Neuronal stem cell (in vitro differentiated cells): Measurements from ENCODE around the gene MAB21L4.

ENCODE experiments used
- DNase-seq: peaks from one replicate; pipeline ENCODE4 v3.0.0-alpha.2; 2013; ENCODE audit warnings: low spot score
- H2AFZ ChIP-seq: one replicate; pipeline ENCODE4 v1.6.1; 2013; ENCODE audit warnings: mild to moderate bottlenecking, low read length, inconsistent platforms
- H2AK5ac ChIP-seq: 2 replicates; pipeline ENCODE4 v1.6.1; 2013; ENCODE audit warnings: low read depth, mild to moderate bottlenecking, inconsistent platforms, low read length, moderate library complexity, mixed read lengths
- H2BK120ac ChIP-seq: 2 replicates; pipeline ENCODE4 v1.6.1; 2013; ENCODE audit warnings: low read depth, mild to moderate bottlenecking, inconsistent platforms, low read length, moderate library complexity, mixed read lengths
- H2BK12ac ChIP-seq: one replicate; pipeline ENCODE4 v1.6.1; 2013; ENCODE audit warnings: low read length, inconsistent platforms
- H2BK15ac ChIP-seq: 2 replicates; pipeline ENCODE4 v1.6.1; 2013; ENCODE audit warnings: mild to moderate bottlenecking, low read length, inconsistent platforms, mixed read lengths
- H2BK5ac ChIP-seq: one replicate; pipeline ENCODE4 v1.6.1; 2013; ENCODE audit warnings: inconsistent platforms, mild to moderate bottlenecking, low read length, moderate library complexity
- H3K14ac ChIP-seq: one replicate; pipeline ENCODE4 v1.6.1; 2013; ENCODE audit warnings: low read length, inconsistent platforms
- H3K18ac ChIP-seq: 2 replicates; pipeline ENCODE4 v1.6.1; 2013; ENCODE audit warnings: low read length, inconsistent platforms
- H3K23ac ChIP-seq: 2 replicates; pipeline ENCODE4 v1.6.1; 2013; ENCODE audit warnings: low read depth, mild to moderate bottlenecking, mixed read lengths, low read length, inconsistent platforms; ENCODE audit not compliant: poor library complexity
- H3K27ac ChIP-seq: replicated peaks from 3 replicates; pipeline ENCODE4 v1.5.1; 2013; ENCODE audit warnings: low read length, inconsistent platforms
- H3K27me3 ChIP-seq, 3 experiments: 2 replicates each; pipeline ENCODE4 v1.6.1; 2013; ENCODE audit warnings: low read length in 3 of 3, mild to moderate bottlenecking in 2 of 3, inconsistent platforms in 1 of 3, low read depth in 1 of 3, mixed read lengths in 1 of 3, moderate library complexity in 1 of 3; ENCODE audit not compliant: control insufficient read depth in 3 of 3, insufficient read depth in 3 of 3
- H3K36me3 ChIP-seq, 2 donors: replicated peaks in 1 of 2; 2 replicates each; pipeline ENCODE4 v1.6.1; 2013; ENCODE audit warnings: low read length in 2 of 2; ENCODE audit not compliant: control insufficient read depth in 2 of 2, insufficient read depth in 2 of 2
- H3K4ac ChIP-seq: 2 replicates; pipeline ENCODE4 v1.6.1; 2013; ENCODE audit warnings: inconsistent platforms, mild to moderate bottlenecking, low read length, moderate library complexity
- H3K4me1 ChIP-seq, 2 donors: 1 replicate in 1 of 2; 2 replicates in 1 of 2; pipeline ENCODE4 v1.6.1; 2013; ENCODE audit warnings: low read length in 2 of 2, low read depth in 1 of 2; ENCODE audit not compliant: control insufficient read depth in 2 of 2, insufficient read depth in 1 of 2
- H3K4me2 ChIP-seq: one replicate; pipeline ENCODE4 v1.6.1; 2013; ENCODE audit warnings: mild to moderate bottlenecking, low read length, inconsistent platforms; ENCODE audit not compliant: insufficient read depth, poor library complexity, severe bottlenecking
- H3K4me3 ChIP-seq, 2 donors: 2 replicates each; pipeline ENCODE4 v1.5.1; 2013; ENCODE audit warnings: low read length in 2 of 2, mild to moderate bottlenecking in 2 of 2, inconsistent platforms in 1 of 2, moderate library complexity in 1 of 2
- H3K79me1 ChIP-seq: one replicate; pipeline ENCODE4 v1.6.1; 2013; ENCODE audit warnings: low read depth, mild to moderate bottlenecking, inconsistent platforms, low read length, moderate library complexity
- H3K9ac ChIP-seq: one replicate; pipeline ENCODE4 v1.6.1; 2013; ENCODE audit warnings: mild to moderate bottlenecking, low read depth, low read length, inconsistent platforms; ENCODE audit not compliant: poor library complexity
- H3K9me3 ChIP-seq, 2 donors: replicated peaks in 1 of 2; 2 replicates each; pipeline versions ENCODE3 to v1.6.1; 2013; ENCODE audit warnings: low read length in 2 of 2, mild to moderate bottlenecking in 2 of 2, inconsistent platforms in 1 of 2, low read depth in 1 of 2, mixed read lengths in 1 of 2, moderate library complexity in 1 of 2; ENCODE audit not compliant: control insufficient read depth in 2 of 2, insufficient read depth in 1 of 2
- H4K8ac ChIP-seq: one replicate; pipeline ENCODE4 v1.6.1; 2013; ENCODE audit warnings: low read depth, mild to moderate bottlenecking, inconsistent platforms, low read length, moderate library complexity
- H4K91ac ChIP-seq: one replicate; pipeline ENCODE4 v1.6.1; 2013; ENCODE audit warnings: low read length, low read depth, mild to moderate bottlenecking, inconsistent platforms; ENCODE audit not compliant: poor library complexity
- WGBS, 2 donors: extraction: QIAGEN DNeasy Blood & Tissue Kit; methylation state at CpG; one replicate each; pipeline ENCODE4 v1.1.7; 2013; ENCODE audit warnings: missing lambda C conversion rate in 2 of 2, mixed read lengths in 1 of 2; ENCODE audit not compliant: insufficient read length in 2 of 2, insufficient replicate concordance in 1 of 2; ENCODE audit errors: extremely low coverage in 2 of 2; 5-methylcytosine and 5-hydroxymethylcytosine counted together

Gene MAB21L4

DNA sequence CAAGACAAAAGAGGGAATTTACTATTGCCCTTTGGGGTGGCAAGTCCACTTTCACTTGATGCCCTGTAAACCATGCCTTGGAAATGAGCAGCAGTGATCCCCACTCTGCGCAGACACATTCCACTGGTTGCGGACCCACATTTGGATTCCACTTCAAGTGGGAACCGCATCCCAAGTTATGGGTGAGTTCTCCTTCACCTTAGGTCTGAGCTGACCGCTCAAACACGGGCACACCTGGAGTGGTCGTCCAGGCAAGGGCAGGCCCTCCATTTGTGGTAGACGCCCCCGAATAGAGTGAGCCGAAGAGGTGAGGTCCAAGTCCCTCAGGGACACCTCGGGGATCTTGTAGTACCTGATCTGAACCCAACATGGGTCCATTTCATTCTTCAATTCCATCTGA lies 37.1 kb downstream of the MAB21L4 start:
- Histone ChIP-seq H3K4me3 (no peak overlapping the region), H2AFZ (no peak overlapping the region)

DNA sequence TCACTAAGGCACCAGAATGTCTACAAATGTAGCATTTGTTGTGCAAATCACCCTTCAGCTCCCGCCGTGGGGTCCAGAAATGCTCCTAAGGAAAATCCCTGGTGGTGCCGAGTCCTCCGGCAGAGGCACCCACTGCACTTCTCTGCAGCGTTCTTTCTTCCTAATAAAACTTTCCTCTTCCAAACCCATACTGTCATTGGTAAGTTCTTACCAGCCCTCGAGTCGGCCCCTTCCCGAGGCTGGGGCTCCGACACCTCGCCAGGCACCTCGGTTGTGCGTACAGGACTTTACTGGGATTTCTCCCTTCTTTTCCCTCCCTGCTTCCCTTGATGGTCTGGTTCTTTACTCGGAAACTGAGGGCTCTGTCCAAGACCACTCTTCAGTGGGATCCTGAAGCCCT lies 37.6 kb downstream of the MAB21L4 start:
- H3K27me3 ChIP-seq = peaks cover 0 to 50% (median 0%) of the 10 kb centered on the region in 3 experiments

More for the DNA sequence above, 37.1 kb downstream of the MAB21L4 start:
- H2BK120ac ChIP-seq = no peak overlapping the region
- no peak overlapping the region for H2BK15ac ChIP-seq
- no peak overlapping the region for H3K4me2 ChIP-seq
- peaks cover 0 to 3% of the 10 kb centered on the region in 2 donors for H3K9me3 ChIP-seq
- H2BK12ac ChIP-seq = no peak overlapping the region
- WGBS, 2 donors = no CpG with 5 or more reads among the region's 10 CpGs
- H2BK5ac ChIP-seq = no peak overlapping the region
- no peak overlapping the region for H4K91ac ChIP-seq
- no peak for DNase-seq
- no peak overlapping the region for H3K18ac ChIP-seq
- H3K36me3 ChIP-seq = no peaks in the 10 kb centered on the region
- no peak overlapping the region for H2AK5ac ChIP-seq
- H3K27me3 ChIP-seq = peaks cover 0 to 54% (median 0%) of the 10 kb centered on the region in 3 experiments
- no peak overlapping the region for H3K4ac ChIP-seq
- H3K14ac ChIP-seq = no peak overlapping the region
- no peak overlapping the region for H3K27ac ChIP-seq
- no peak overlapping the region for H3K23ac ChIP-seq
- H4K8ac ChIP-seq = no peak overlapping the region
- no peaks in the 10 kb centered on the region for H3K4me1 ChIP-seq
- no peaks in the 10 kb centered on the region for H3K79me1 ChIP-seq
- no peak overlapping the region for H3K9ac ChIP-seq

DNA sequence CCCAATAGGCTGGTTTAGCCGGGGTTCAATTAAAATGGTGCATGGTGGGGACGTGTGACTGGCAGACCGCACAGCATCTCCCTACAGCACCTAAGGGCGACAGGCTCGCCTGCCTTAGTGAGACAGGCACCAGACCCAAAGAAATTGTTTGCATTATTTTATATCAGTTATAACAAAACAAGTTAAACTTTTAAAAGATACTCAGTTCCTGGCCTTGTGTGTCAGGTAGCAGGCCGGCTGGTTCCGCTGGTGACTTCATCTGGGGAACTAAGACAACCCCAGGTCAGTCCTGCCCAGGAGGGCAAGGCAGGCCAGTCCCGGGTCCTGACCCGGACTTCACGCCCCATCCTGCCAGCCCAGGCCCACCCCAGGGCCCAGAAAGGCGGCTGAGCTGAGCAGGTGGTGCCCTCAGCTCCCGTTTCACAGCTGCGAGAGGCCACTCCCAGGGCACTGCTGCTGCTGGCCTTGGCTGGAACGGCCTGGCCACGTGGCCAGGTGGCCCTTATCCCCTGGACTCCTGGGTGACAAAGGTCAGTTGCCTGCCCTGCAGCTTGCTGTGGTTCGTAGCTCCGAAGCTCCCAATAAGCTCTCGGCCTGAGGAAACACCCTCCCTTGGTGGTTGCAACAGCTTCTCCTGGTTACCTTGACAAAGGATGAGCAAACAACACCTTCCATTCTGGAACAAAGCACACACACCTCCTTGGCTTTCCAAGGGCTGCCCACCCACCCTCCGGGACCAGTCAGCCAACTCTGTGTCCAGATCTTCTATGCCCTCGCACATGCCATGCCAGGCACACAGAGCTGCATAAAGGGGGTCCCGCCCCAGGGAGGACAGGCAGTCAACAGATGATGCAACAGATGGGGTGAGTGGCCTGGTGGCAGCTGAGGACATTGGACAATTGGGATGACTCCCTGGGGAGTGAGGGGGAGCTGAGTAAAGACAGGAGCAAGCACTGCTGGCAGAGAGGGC lies 38.6 kb downstream of the MAB21L4 start:
- Histone ChIP-seq H4K8ac (no peak overlapping the region), H3K18ac (no peak overlapping the region), H2AK5ac (peak overlapping the region; percentile 51), H3K4me1 (no peaks in the 10 kb centered on the region), H3K9me3 (peaks cover 0 to 3% of the 10 kb centered on the region in 2 donors), H3K36me3 (no peaks in the 10 kb centered on the region), H3K14ac (no peak overlapping the region), H2BK12ac (no peak overlapping the region), H3K4ac (no peak overlapping the region), H3K4me2 (no peak overlapping the region), H2BK120ac (no peak overlapping the region), H2BK15ac (no peak overlapping the region), H3K9ac (no peak overlapping the region), H3K4me3 (no peak overlapping the region), H3K27me3 (peaks cover 0 to 40% (median 0%) of the 10 kb centered on the region in 3 experiments), H3K79me1 (no peaks in the 10 kb centered on the region), H2AFZ (no peak overlapping the region), H4K91ac (no peak overlapping the region), H2BK5ac (peak overlapping the region; percentile 4), H3K23ac (no peak overlapping the region), H3K27ac (no peak overlapping the region)
- WGBS, 2 donors = no CpG with 5 or more reads among the region's 21 CpGs
- no peak for DNase-seq

More for the DNA sequence above, 37.6 kb downstream of the MAB21L4 start:
- no peak overlapping the region for H3K4ac ChIP-seq
- no peak overlapping the region for H2BK5ac ChIP-seq
- no CpG with 5 or more reads among the region's 13 CpGs for WGBS, 2 donors
- no peak overlapping the region for H2AFZ ChIP-seq
- no peak overlapping the region for H2AK5ac ChIP-seq
- H3K23ac ChIP-seq = no peak overlapping the region
- no peak for DNase-seq
- H3K4me2 ChIP-seq = no peak overlapping the region
- H4K8ac ChIP-seq = no peak overlapping the region
- H3K4me1 ChIP-seq = no peaks in the 10 kb centered on the region
- no peak overlapping the region for H3K9ac ChIP-seq
- no peak overlapping the region for H3K4me3 ChIP-seq
- no peak overlapping the region for H2BK120ac ChIP-seq
- no peak overlapping the region for H2BK15ac ChIP-seq
- H3K18ac ChIP-seq = no peak overlapping the region
- no peaks in the 10 kb centered on the region for H3K79me1 ChIP-seq
- H3K9me3 ChIP-seq = peaks cover 0 to 3% of the 10 kb centered on the region in 2 donors
- no peak overlapping the region for H3K27ac ChIP-seq
- no peak overlapping the region for H3K14ac ChIP-seq
- no peaks in the 10 kb centered on the region for H3K36me3 ChIP-seq
- no peak overlapping the region for H4K91ac ChIP-seq
- H2BK12ac ChIP-seq = no peak overlapping the region
